Measurements from ENCODE around the gene PDYN.

The PDYN gene

DNA sequence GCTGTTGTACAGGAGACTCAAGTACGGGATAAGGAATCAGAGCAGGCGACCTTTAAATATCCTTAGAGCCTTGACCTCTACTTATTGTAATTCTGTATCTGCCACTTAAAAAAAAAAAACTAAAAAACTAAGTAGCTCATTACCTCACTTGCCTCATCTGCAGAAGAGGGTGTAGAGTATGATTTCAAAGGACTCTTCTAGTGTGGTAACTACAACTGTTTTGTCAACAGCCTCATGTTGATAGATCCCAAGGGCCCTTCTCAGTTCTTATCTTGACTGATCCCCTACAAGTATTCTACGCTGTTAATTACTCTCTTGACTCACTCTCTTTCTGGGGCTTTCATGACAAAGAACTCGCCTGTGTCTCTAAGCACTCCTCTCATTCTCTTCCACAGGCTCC is 16.7 kb upstream of the PDYN start:
- Histone ChIP-seq H3K27ac (ENCODE audit: low read depth, low read length) (no peak overlapping the region), H3K9ac (ENCODE audit: low read depth in 1 of 2, low read length in 2 of 2) (no peak overlapping the region), H3K36me3 (ENCODE audit: control insufficient read depth in 1 of 2, insufficient read depth in 2 of 2, low read length in 2 of 2) (no peaks in the 10 kb centered on the region), H3K4me1 (ENCODE audit: control insufficient read depth in 1 of 2, insufficient read depth in 2 of 2, low read length in 2 of 2) (no peaks in the 10 kb centered on the region), H3K27me3 (ENCODE audit: control insufficient read depth in 1 of 2, insufficient read depth in 2 of 2, low read length in 2 of 2) (no peaks in the 10 kb centered on the region), H3K9me3 (ENCODE audit: control insufficient read depth in 1 of 2, low read length in 2 of 2) (no peaks in the 10 kb centered on the region), H3K4me3 (ENCODE audit: low read depth in 1 of 2, low read length in 2 of 2) (no peak overlapping the region)

DNA sequence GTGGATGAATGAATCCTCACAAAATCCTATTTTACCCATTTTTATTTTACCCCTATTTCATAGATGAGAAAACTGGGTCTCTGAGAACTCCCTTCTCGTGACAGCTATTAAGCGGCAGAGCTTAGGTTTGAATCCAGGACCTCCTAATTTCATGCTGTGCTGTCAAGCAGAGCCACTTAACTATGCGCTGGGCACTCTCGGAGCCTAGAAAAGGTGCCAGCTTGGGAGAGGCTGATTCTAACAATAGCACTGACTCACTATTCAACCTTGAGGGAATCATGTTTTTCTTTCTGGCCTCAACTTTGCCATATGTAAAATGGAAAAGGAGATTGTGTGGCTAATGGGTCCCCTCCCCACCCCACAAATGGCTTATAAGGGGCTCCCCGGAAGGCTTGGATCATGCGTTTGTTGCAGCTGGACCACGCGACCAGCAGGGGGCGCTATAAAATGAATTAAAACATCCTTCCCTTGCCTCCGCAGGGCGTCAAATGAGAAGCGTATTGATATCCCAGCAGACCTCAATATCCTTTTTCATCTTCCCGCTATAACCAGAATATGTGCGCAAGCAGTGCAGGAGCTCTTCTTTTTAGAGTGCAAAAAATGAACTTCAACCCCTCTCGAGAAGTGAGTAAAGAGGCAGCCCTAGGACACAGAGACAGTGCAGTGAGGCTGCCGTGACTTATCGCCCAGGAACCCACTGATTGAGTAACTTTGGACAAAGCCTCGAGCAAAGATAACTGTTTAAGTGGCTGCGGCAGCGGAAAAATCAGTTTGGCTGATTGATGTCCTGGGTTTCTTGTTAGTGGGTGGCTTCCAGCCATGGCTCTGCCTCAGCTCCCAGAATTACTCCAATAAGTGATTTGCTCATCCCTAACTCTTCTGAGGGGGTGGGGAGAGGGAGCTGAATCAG is 12.8 kb upstream of the PDYN start:
- Histone ChIP-seq H3K9ac (ENCODE audit: low read depth in 1 of 2, low read length in 2 of 2) (no peak overlapping the region), H3K27me3 (ENCODE audit: control insufficient read depth in 1 of 2, insufficient read depth in 2 of 2, low read length in 2 of 2) (no peaks in the 10 kb centered on the region)

DNA sequence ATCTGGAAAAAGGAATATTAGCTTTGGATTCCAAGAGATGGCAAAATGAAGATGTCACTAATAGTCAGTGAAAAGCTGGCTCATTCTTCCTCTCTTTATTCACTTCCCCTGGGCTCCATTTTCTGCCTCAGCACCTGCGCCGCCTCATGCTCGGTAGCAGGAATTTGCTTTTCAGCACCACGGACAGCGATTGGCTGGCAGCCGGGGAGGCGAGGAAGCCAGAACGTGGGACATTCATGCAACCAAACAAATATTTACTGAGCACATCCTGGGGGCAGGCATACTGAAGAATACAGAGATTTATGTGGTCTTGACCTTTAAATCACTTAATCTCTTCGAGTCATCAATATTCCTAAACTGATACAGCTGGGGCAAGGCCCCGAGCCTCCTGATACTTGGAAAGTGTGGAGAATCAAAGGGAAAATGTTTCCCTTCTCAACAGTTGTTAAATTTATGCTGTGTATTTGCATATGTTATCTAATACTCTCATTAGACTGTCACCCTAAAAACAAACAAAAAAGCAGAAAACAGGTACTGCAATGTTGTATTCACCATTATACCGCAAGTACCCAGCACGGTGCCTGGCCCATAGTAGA is 12.1 kb upstream of the PDYN start:
- no peaks in the 10 kb centered on the region for H3K36me3 ChIP-seq (ENCODE audit: control insufficient read depth in 1 of 2, insufficient read depth in 2 of 2, low read length in 2 of 2)
- H3K27me3 ChIP-seq (ENCODE audit: control insufficient read depth in 1 of 2, insufficient read depth in 2 of 2, low read length in 2 of 2) = no peaks in the 10 kb centered on the region
- H3K27ac ChIP-seq (ENCODE audit: low read depth, low read length) = no peak overlapping the region
- no peaks in the 10 kb centered on the region for H3K4me1 ChIP-seq (ENCODE audit: control insufficient read depth in 1 of 2, insufficient read depth in 2 of 2, low read length in 2 of 2)
- no peak overlapping the region for H3K4me3 ChIP-seq (ENCODE audit: low read depth in 1 of 2, low read length in 2 of 2)
- no peak overlapping the region for H3K9ac ChIP-seq (ENCODE audit: low read depth in 1 of 2, low read length in 2 of 2)
- H3K9me3 ChIP-seq (ENCODE audit: control insufficient read depth in 1 of 2, low read length in 2 of 2) = no peaks in the 10 kb centered on the region

More for the DNA sequence above, 12.8 kb upstream of the PDYN start:
- H3K9me3 ChIP-seq (ENCODE audit: control insufficient read depth in 1 of 2, low read length in 2 of 2) = no peaks in the 10 kb centered on the region
- no peaks in the 10 kb centered on the region for H3K36me3 ChIP-seq (ENCODE audit: control insufficient read depth in 1 of 2, insufficient read depth in 2 of 2, low read length in 2 of 2)
- no peak overlapping the region for H3K4me3 ChIP-seq (ENCODE audit: low read depth in 1 of 2, low read length in 2 of 2)
- no peak overlapping the region for H3K27ac ChIP-seq (ENCODE audit: low read depth, low read length)
- no peaks in the 10 kb centered on the region for H3K4me1 ChIP-seq (ENCODE audit: control insufficient read depth in 1 of 2, insufficient read depth in 2 of 2, low read length in 2 of 2)

DNA sequence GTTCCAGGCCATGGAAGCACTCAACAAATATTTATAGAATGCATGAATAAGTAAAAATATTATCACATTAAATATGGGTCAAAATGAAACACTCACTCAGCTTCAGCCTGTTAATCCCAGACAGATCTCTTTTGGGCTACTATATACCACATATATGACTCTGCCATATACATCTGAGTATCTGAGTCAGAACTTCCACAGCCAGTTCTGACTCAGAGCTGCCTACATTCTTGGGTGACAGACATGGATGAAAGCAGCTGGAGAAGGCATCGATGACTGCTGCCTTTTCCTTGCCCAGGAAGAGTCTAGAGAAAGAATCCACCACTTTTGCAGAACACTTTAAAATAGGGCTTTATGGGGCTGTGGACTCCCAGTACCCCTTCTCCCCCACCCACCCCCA is 11.5 kb upstream of the PDYN start:
- peaks cover 1 to 2% of the 10 kb centered on the region in 2 donors for H3K27me3 ChIP-seq (ENCODE audit: control insufficient read depth in 1 of 2, insufficient read depth in 2 of 2, low read length in 2 of 2)
- no peaks in the 10 kb centered on the region for H3K9me3 ChIP-seq (ENCODE audit: control insufficient read depth in 1 of 2, low read length in 2 of 2)
- H3K27ac ChIP-seq (ENCODE audit: low read depth, low read length) = no peak overlapping the region
- no peak overlapping the region for H3K4me3 ChIP-seq (ENCODE audit: low read depth in 1 of 2, low read length in 2 of 2)
- H3K9ac ChIP-seq (ENCODE audit: low read depth in 1 of 2, low read length in 2 of 2) = no peak overlapping the region
- H3K36me3 ChIP-seq (ENCODE audit: control insufficient read depth in 1 of 2, insufficient read depth in 2 of 2, low read length in 2 of 2) = no peaks in the 10 kb centered on the region
- no peaks in the 10 kb centered on the region for H3K4me1 ChIP-seq (ENCODE audit: control insufficient read depth in 1 of 2, insufficient read depth in 2 of 2, low read length in 2 of 2)

DNA sequence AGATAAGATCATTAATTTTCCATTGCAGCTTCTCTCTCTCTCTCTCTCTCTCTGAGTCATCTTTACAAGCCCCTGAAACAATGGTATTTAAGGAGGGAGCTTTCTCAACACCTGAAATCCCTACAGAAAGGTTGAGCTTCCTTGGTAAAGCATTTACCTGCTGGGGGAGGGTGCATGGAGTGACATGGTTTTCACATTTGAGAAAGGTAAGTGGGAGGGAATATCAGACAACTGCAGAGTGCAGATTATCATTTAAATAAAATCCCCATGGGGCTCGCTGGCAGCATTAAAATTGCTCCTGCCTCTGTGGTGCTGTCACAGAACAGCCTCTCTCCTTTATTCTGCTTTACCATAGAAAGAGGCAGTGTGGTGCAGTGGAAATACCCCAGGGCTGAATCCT is 10.3 kb upstream of the PDYN start:
- Histone ChIP-seq H3K27me3 (ENCODE audit: control insufficient read depth in 1 of 2, insufficient read depth in 2 of 2, low read length in 2 of 2) (peaks cover 2 to 4% of the 10 kb centered on the region in 2 donors), H3K9me3 (ENCODE audit: control insufficient read depth in 1 of 2, low read length in 2 of 2) (no peaks in the 10 kb centered on the region), H3K36me3 (ENCODE audit: control insufficient read depth in 1 of 2, insufficient read depth in 2 of 2, low read length in 2 of 2) (no peaks in the 10 kb centered on the region), H3K4me1 (ENCODE audit: control insufficient read depth in 1 of 2, insufficient read depth in 2 of 2, low read length in 2 of 2) (no peaks in the 10 kb centered on the region), H3K27ac (ENCODE audit: low read depth, low read length) (no peak overlapping the region), H3K4me3 (ENCODE audit: low read depth in 1 of 2, low read length in 2 of 2) (no peak overlapping the region), H3K9ac (ENCODE audit: low read depth in 1 of 2, low read length in 2 of 2) (no peak overlapping the region)

DNA sequence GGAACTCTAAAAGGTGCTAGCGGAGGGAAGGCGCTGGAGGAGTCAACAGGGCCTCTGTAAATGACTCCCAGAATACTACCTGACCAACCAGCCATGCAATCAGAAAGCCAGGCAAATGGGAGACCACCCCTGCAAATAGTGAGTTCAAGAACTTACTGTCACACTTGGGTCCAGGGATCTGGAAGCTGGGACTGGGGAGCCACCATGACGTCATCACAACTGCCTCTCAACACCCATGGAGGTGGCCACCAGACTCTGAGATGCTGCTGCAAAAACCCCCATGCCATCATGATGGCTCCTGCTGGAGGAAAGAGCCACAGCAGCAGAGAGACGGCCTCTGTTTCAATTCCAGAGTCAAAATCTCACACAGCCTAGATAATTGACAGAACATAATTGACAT is 8.5 kb upstream of the PDYN start:
- Histone ChIP-seq H3K36me3 (ENCODE audit: control insufficient read depth in 1 of 2, insufficient read depth in 2 of 2, low read length in 2 of 2) (no peaks in the 10 kb centered on the region), H3K4me3 (ENCODE audit: low read depth in 1 of 2, low read length in 2 of 2) (no peak overlapping the region), H3K9me3 (ENCODE audit: control insufficient read depth in 1 of 2, low read length in 2 of 2) (no peaks in the 10 kb centered on the region), H3K4me1 (ENCODE audit: control insufficient read depth in 1 of 2, insufficient read depth in 2 of 2, low read length in 2 of 2) (no peaks in the 10 kb centered on the region), H3K27ac (ENCODE audit: low read depth, low read length) (no peak overlapping the region), H3K9ac (ENCODE audit: low read depth in 1 of 2, low read length in 2 of 2) (no peak overlapping the region), H3K27me3 (ENCODE audit: control insufficient read depth in 1 of 2, insufficient read depth in 2 of 2, low read length in 2 of 2) (peaks cover 8 to 10% of the 10 kb centered on the region in 2 donors)

DNA sequence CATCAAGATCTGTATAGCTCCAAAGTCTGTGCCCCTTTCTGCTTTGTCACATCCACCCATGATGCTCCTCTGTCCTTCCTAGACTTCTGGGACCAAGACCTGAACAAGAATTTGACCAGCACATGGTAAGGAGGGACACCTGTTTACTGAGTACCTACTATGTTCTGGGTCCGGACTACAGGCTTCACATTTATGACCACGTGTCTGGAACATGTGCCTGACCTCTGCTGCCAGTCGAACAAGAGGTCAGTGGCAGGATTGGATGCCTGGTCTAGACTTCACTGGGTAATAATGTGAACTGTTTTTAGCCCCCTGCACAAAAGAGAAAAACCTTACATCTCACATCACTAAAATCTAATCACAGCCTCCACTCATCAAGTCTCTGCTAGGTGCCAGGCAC is 7.3 kb upstream of the PDYN start:
- Histone ChIP-seq H3K9me3 (ENCODE audit: control insufficient read depth in 1 of 2, low read length in 2 of 2) (no peaks in the 10 kb centered on the region), H3K9ac (ENCODE audit: low read depth in 1 of 2, low read length in 2 of 2) (no peak overlapping the region), H3K4me1 (ENCODE audit: control insufficient read depth in 1 of 2, insufficient read depth in 2 of 2, low read length in 2 of 2) (no peaks in the 10 kb centered on the region), H3K27ac (ENCODE audit: low read depth, low read length) (no peak overlapping the region), H3K4me3 (ENCODE audit: low read depth in 1 of 2, low read length in 2 of 2) (no peak overlapping the region), H3K27me3 (ENCODE audit: control insufficient read depth in 1 of 2, insufficient read depth in 2 of 2, low read length in 2 of 2) (peaks cover 13% of the 10 kb centered on the region in 2 donors), H3K36me3 (ENCODE audit: control insufficient read depth in 1 of 2, insufficient read depth in 2 of 2, low read length in 2 of 2) (no peaks in the 10 kb centered on the region)

DNA sequence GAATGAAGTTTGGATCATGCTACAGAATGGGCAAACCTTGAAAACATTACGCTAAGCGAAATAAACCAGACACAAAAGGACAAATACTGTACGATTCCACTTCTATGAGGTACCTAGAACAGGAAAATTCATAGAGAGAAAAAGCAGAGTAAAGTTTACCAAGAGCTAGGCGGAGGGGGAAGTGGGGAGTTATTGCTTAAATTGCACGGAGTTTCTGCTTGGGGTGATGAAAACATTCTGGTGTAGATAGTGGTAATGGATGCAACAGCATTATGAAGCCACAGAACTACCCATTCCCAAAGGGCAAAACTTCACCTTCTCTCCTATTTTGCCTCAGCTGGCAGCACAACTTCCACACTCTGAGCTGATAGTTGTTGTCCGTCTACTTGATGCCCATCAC is 6.4 kb upstream of the PDYN start:
- Histone ChIP-seq H3K9me3 (ENCODE audit: control insufficient read depth in 1 of 2, low read length in 2 of 2) (no peaks in the 10 kb centered on the region), H3K36me3 (ENCODE audit: control insufficient read depth in 1 of 2, insufficient read depth in 2 of 2, low read length in 2 of 2) (no peaks in the 10 kb centered on the region), H3K4me3 (ENCODE audit: low read depth in 1 of 2, low read length in 2 of 2) (no peak overlapping the region), H3K27ac (ENCODE audit: low read depth, low read length) (no peak overlapping the region), H3K27me3 (ENCODE audit: control insufficient read depth in 1 of 2, insufficient read depth in 2 of 2, low read length in 2 of 2) (peaks cover 13% of the 10 kb centered on the region in 2 donors), H3K9ac (ENCODE audit: low read depth in 1 of 2, low read length in 2 of 2) (no peak overlapping the region), H3K4me1 (ENCODE audit: control insufficient read depth in 1 of 2, insufficient read depth in 2 of 2, low read length in 2 of 2) (no peaks in the 10 kb centered on the region)

DNA sequence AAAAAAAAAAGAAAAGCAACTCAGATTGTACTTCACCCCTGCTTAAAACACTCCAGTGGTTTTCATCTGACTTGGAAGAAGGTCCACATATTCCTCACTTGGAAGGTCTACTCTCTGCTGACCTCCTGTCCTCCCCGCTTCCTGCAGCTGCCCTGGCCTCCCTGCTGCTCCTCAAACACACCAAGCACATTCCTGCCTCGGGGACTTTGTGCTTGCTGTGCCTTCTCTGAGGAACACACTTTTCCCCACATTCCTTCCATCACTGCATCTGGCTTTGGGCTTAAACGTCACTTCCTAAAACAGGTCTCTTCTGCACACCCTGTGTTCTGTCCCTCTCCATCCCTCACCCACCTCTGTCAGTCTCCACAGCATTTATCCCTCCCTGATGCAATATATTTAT is 4.9 kb upstream of the PDYN start:
- H3K9ac ChIP-seq (ENCODE audit: low read depth in 1 of 2, low read length in 2 of 2) = no peak overlapping the region
- H3K9me3 ChIP-seq (ENCODE audit: control insufficient read depth in 1 of 2, low read length in 2 of 2) = no peaks in the 10 kb centered on the region
- H3K27me3 ChIP-seq (ENCODE audit: control insufficient read depth in 1 of 2, insufficient read depth in 2 of 2, low read length in 2 of 2) = peaks cover 15 to 19% of the 10 kb centered on the region in 2 donors
- H3K4me3 ChIP-seq (ENCODE audit: low read depth in 1 of 2, low read length in 2 of 2) = no peak overlapping the region
- no peak overlapping the region for H3K27ac ChIP-seq (ENCODE audit: low read depth, low read length)
- H3K36me3 ChIP-seq (ENCODE audit: control insufficient read depth in 1 of 2, insufficient read depth in 2 of 2, low read length in 2 of 2) = no peaks in the 10 kb centered on the region
- no peaks in the 10 kb centered on the region for H3K4me1 ChIP-seq (ENCODE audit: control insufficient read depth in 1 of 2, insufficient read depth in 2 of 2, low read length in 2 of 2)

DNA sequence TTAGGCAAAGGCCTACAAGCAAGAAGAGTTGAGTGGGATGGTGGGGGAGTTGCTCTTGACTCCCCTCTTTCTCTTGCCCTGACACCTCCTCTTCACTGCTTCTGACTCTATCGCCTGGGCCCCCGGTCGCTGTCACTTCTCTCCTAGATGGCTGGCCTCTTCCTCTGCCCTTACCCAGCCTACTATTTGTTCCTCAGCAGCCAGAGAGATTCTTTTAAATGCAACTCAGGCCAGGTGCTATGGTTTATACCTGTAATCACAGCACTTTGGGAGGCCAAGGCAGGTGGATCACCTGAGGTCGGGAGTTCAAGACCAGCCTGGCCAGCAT is 4.3 kb upstream of the PDYN start:
- H3K27me3 ChIP-seq (ENCODE audit: control insufficient read depth in 1 of 2, insufficient read depth in 2 of 2, low read length in 2 of 2) = peaks cover 19 to 24% of the 10 kb centered on the region in 2 donors
- H3K36me3 ChIP-seq (ENCODE audit: control insufficient read depth in 1 of 2, insufficient read depth in 2 of 2, low read length in 2 of 2) = no peaks in the 10 kb centered on the region
- no peak overlapping the region for H3K27ac ChIP-seq (ENCODE audit: low read depth, low read length)
- no peaks in the 10 kb centered on the region for H3K4me1 ChIP-seq (ENCODE audit: control insufficient read depth in 1 of 2, insufficient read depth in 2 of 2, low read length in 2 of 2)
- H3K4me3 ChIP-seq (ENCODE audit: low read depth in 1 of 2, low read length in 2 of 2) = no peak overlapping the region
- H3K9ac ChIP-seq (ENCODE audit: low read depth in 1 of 2, low read length in 2 of 2) = no peak overlapping the region
- no peaks in the 10 kb centered on the region for H3K9me3 ChIP-seq (ENCODE audit: control insufficient read depth in 1 of 2, low read length in 2 of 2)

Data from duodenal mucosa (tissue), 2 donors.